ENCODE data around the gene GLRA2.

DNA sequence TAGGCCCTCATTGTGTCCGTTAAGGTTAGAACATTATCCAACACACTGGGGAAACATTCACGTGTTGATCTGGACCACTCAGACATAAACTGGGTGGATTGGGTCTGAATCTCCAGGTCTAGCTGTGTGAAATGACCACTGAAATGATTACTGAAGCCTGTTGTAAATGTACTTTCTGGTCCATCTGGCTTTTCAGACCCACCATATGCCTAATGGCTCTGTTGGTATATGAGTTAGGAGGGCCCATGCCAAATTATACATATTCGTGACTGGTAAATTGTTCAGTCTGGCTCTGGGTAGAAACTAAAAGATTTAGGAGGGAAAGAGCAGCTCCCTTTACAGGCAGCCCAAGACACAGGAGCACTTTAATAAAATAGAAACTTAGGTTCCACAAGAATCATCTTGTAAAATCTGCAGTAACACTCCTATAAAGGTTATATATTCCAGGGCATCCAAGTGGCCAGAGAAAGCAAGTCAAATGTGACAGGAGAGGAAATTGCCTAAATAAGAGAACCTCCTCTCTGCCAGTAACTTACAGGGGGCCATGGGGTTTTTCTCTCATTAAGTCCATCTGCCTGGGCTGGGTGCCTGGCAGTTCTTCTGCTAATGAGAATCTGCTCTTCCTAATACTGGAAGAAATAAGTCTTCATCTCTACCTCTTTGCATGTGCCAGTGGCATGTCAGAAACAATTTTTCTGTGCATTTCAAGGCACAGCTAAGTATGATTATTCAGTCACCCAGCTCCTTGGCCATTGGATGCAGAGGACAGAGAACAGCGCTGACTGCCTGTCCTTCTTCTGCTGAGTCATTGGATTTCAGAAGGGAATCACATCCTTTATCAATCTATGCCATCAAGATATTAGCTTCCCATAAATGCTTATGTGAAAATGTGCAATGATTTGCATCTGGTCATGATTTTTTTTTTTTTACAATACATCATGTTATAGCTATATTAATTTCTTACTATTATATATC, 112.6 kb downstream of the GLRA2 start:
- TF ChIP-seq, protein P1, sequence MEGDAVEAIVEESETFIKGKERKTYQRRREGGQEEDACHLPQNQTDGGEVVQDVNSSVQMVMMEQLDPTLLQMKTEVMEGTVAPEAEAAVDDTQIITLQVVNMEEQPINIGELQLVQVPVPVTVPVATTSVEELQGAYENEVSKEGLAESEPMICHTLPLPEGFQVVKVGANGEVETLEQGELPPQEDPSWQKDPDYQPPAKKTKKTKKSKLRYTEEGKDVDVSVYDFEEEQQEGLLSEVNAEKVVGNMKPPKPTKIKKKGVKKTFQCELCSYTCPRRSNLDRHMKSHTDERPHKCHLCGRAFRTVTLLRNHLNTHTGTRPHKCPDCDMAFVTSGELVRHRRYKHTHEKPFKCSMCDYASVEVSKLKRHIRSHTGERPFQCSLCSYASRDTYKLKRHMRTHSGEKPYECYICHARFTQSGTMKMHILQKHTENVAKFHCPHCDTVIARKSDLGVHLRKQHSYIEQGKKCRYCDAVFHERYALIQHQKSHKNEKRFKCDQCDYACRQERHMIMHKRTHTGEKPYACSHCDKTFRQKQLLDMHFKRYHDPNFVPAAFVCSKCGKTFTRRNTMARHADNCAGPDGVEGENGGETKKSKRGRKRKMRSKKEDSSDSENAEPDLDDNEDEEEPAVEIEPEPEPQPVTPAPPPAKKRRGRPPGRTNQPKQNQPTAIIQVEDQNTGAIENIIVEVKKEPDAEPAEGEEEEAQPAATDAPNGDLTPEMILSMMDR (IDR thresholded peaks at IDR 0.05): no peak
- TF ChIP-seq POLR2A (IDR thresholded peaks at IDR 0.05): no peak
